Keratinocyte (primary cell): Measurements from ENCODE around the gene IGSF9. TPM values are rescaled to one million over a fixed set of nuclear protein-coding genes. Genes with fewer than 3 reads are reported as not detected.

Experiments used
- DNase-seq: peaks from one replicate; pipeline ENCODE4 v3.0.0-alpha.2; 2011; ENCODE audit warnings: low read depth, missing footprints, low spot score
- FAIRE-seq: peaks from 2 replicates; lab custom pipeline; 2011; peaks lifted over from hg19 to GRCh38; lab: Jason Lieb, UNC
- H2AFZ ChIP-seq: 2 replicates; pipeline ENCODE4 v1.6.0; 2012; ENCODE audit warnings: low read length, control low read depth, inconsistent platforms; ENCODE audit not compliant: control insufficient read depth
- H3K27ac ChIP-seq: 2 replicates; pipeline ENCODE4 v1.5.1; 2011; ENCODE audit warnings: low read length; ENCODE audit not compliant: control insufficient read depth, insufficient read depth
- H3K27me3 ChIP-seq: 3 replicates; pipeline ENCODE4 v1.6.0; 2011; ENCODE audit warnings: low read length; ENCODE audit not compliant: control insufficient read depth, insufficient read depth; ENCODE audit errors: extremely low read depth
- H3K36me3 ChIP-seq, 2 experiments: 2 replicates in 1 of 2; 3 replicates in 1 of 2; pipeline ENCODE4 v1.5.1; 2011; ENCODE audit warnings: low read length in 2 of 2, mild to moderate bottlenecking in 1 of 2; ENCODE audit not compliant: control insufficient read depth in 2 of 2, insufficient read depth in 2 of 2; ENCODE audit errors: extremely low read depth in 1 of 2
- H3K4me1 ChIP-seq: 3 replicates; pipeline ENCODE4 v1.5.1; 2011; ENCODE audit warnings: low read length; ENCODE audit not compliant: control insufficient read depth, insufficient read depth; ENCODE audit errors: extremely low read depth
- H3K4me2 ChIP-seq: 3 replicates; pipeline ENCODE4 v1.6.0; 2011; ENCODE audit warnings: low read depth, low read length; ENCODE audit not compliant: control insufficient read depth, insufficient read depth; ENCODE audit errors: extremely low read depth
- H3K4me3 ChIP-seq, 3 experiments: fragments of 200-600 bp in 1 of 3; sonication (generic) in 1 of 3; 2 replicates in 2 of 3; 3 replicates in 1 of 3; pipeline ENCODE4 v1.5.1; 2011 to 2016; ENCODE audit warnings: low read length in 3 of 3, mild to moderate bottlenecking in 3 of 3, control low read depth in 2 of 3, inconsistent platforms in 1 of 3, low read depth in 1 of 3, mixed read lengths in 1 of 3, mixed run types in 1 of 3, moderate library complexity in 1 of 3; ENCODE audit not compliant: control insufficient read depth in 2 of 3, insufficient read depth in 2 of 3; ENCODE audit errors: extremely low read depth in 1 of 3
- H3K79me2 ChIP-seq: 2 replicates; pipeline ENCODE4 v1.6.0; 2012; ENCODE audit warnings: low read length; ENCODE audit not compliant: control insufficient read depth, insufficient read depth
- H3K9ac ChIP-seq: 3 replicates; pipeline ENCODE4 v1.6.0; 2011; ENCODE audit warnings: low read length; ENCODE audit not compliant: control insufficient read depth, insufficient read depth; ENCODE audit errors: extremely low read depth
- H3K9me1 ChIP-seq: 3 replicates; pipeline ENCODE4 v1.6.0; 2011; ENCODE audit warnings: low read length; ENCODE audit not compliant: control insufficient read depth, insufficient read depth; ENCODE audit errors: extremely low read depth
- H3K9me3 ChIP-seq: 2 replicates; pipeline ENCODE4 v1.5.1; 2012; ENCODE audit warnings: low read depth, low read length; ENCODE audit not compliant: control insufficient read depth
- H4K20me1 ChIP-seq: 3 replicates; pipeline ENCODE4 v1.6.0; 2011; ENCODE audit warnings: low read length; ENCODE audit not compliant: control insufficient read depth, insufficient read depth; ENCODE audit errors: extremely low read depth
- CTCF ChIP-seq, 3 experiments: IDR thresholded peaks in 1 of 3; conservative IDR thresholded peaks in 1 of 3; optimal IDR thresholded peaks in 1 of 3; 2 replicates in 2 of 3; 3 replicates in 1 of 3; pipeline versions ENCODE3 to v1.5.1; 2011; ENCODE audit warnings: low read length in 3 of 3, mild to moderate bottlenecking in 3 of 3, moderate library complexity in 2 of 3, control low read depth in 1 of 3, inconsistent platforms in 1 of 3; ENCODE audit not compliant: insufficient read depth in 2 of 3; ENCODE audit errors: extremely low read depth in 1 of 3
- EZH2 ChIP-seq: IDR thresholded peaks from one replicate; pipeline ENCODE4 v1.6.1; 2012; ENCODE audit warnings: inconsistent platforms, mild to moderate bottlenecking, low read length, moderate library complexity
- dilution Hi-C: fragments of 300-500 bp; cut with MboI; formaldehyde crosslinking; loops from one replicate; pipeline ENCODE4 v1.7.0; 2020; ENCODE audit warnings: low sequenced_read_pairs; ENCODE audit not compliant: extremely low pct_ligation_motif_present
- polyA plus RNA-seq, 5 experiments: library from polyadenylated mRNA; depleted of rRNA in 3 of 5; stranded (reverse) in 3 of 5; stranded (forward) in 1 of 5; unstranded in 1 of 5; fragments of >200 nt; gene quantifications; 1 replicate in 1 of 5; 2 replicates in 3 of 5; 3 replicates in 1 of 5; pipeline versions ENCODE4 v1.2.1 to v1.2.3, GENCODE V29; 2011 to 2012; ENCODE audit warnings: missing spikeins in 2 of 5, low read depth in 1 of 5, low replicate concordance in 1 of 5

Gene IGSF9
- polyA plus RNA-seq, 1 donor (not counting 4 experiments of a cell fraction or from before 2014, with no cell fraction given), result 4.2 TPM

- TF ChIP-seq CTCF (optimal IDR thresholded peaks at IDR 0.05 in 1 of 3, IDR thresholded peaks at IDR 0.05 in 1 of 3, conservative IDR thresholded peaks at IDR 0.05 in 1 of 3; ENCODE audit: extremely low read depth in 1 of 3, insufficient read depth in 2 of 3, low read length in 3 of 3) (no peak), EZH2 (no peak)
- Histone ChIP-seq H4K20me1 (peaks cover 4% of the 10 kb centered on the region), H3K27ac (peak overlapping the region; percentile 51), H3K9me3 (no peaks in the 10 kb centered on the region), H3K79me2 (no peaks in the 10 kb centered on the region), H3K36me3 (peaks cover 5 to 7% of the 10 kb centered on the region in 2 experiments), H2AFZ (no peak overlapping the region), H3K4me2 (peak overlapping the region; percentile 17), H3K27me3 (no peaks in the 10 kb centered on the region), H3K4me3 (no peak overlapping the region), H3K4me1 (peaks cover 78% of the 10 kb centered on the region), H3K9ac (peak overlapping the region; percentile 9), H3K9me1 (peaks cover 3% of the 10 kb centered on the region)
- no peak for DNase-seq
- dilution Hi-C loops, result no loop called here
- FAIRE-seq, result peak; percentile 87
Observed at GRCh38 chr1:159913451-159914192, 31.8 kb downstream of the IGSF9 start.

GRCh38 chr1:159911326-159912070, 33.9 kb downstream of the IGSF9 start:
- H3K4me3 ChIP-seq, result no peak overlapping the region
- H3K4me1 ChIP-seq, result peaks cover 57% of the 10 kb centered on the region
- TF ChIP-seq EZH2 (no peak), CTCF (optimal IDR thresholded peaks at IDR 0.05 in 1 of 3, IDR thresholded peaks at IDR 0.05 in 1 of 3, conservative IDR thresholded peaks at IDR 0.05 in 1 of 3; ENCODE audit: extremely low read depth in 1 of 3, insufficient read depth in 2 of 3, low read length in 3 of 3) (no peak)
- H3K27ac ChIP-seq, result peak overlapping the region; percentile 63
- H3K9me1 ChIP-seq, result no peaks in the 10 kb centered on the region
- dilution Hi-C loops, result no loop called here
- H2AFZ ChIP-seq, result no peak overlapping the region
- H3K9ac ChIP-seq, result no peak overlapping the region
- no peaks in the 10 kb centered on the region for H4K20me1 ChIP-seq
- H3K4me2 ChIP-seq, result no peak overlapping the region
- peaks cover 0 to 3% of the 10 kb centered on the region in 2 experiments for H3K36me3 ChIP-seq
- DNase-seq (no peak), FAIRE-seq (peak; percentile 59)
- no peaks in the 10 kb centered on the region for H3K27me3 ChIP-seq
- H3K79me2 ChIP-seq, result no peaks in the 10 kb centered on the region
- no peaks in the 10 kb centered on the region for H3K9me3 ChIP-seq
